NB4 (cell line): ENCODE measurements around the gene NPB.
A peak's percentile ranks its signal among the peaks of the same experiment; 100 is the strongest.

Experiments
- POLR2A ChIP-seq: IDR thresholded peaks from 2 replicates; pipeline ENCODE4 v1.6.1; 2011; ENCODE audit warnings: mild to moderate bottlenecking; ENCODE audit not compliant: insufficient read length; ENCODE audit errors: extremely low read depth
- TF ChIP-seq, protein P1 (sequence below): IDR thresholded peaks from one replicate; pipeline ENCODE4 v1.5.1; 2012; ENCODE audit warnings: low read depth, low read length
- TF ChIP-seq, protein P2 (sequence below): IDR thresholded peaks from 2 replicates; pipeline ENCODE4 v1.6.1; 2011; ENCODE audit warnings: low read depth, low read length

DNA sequence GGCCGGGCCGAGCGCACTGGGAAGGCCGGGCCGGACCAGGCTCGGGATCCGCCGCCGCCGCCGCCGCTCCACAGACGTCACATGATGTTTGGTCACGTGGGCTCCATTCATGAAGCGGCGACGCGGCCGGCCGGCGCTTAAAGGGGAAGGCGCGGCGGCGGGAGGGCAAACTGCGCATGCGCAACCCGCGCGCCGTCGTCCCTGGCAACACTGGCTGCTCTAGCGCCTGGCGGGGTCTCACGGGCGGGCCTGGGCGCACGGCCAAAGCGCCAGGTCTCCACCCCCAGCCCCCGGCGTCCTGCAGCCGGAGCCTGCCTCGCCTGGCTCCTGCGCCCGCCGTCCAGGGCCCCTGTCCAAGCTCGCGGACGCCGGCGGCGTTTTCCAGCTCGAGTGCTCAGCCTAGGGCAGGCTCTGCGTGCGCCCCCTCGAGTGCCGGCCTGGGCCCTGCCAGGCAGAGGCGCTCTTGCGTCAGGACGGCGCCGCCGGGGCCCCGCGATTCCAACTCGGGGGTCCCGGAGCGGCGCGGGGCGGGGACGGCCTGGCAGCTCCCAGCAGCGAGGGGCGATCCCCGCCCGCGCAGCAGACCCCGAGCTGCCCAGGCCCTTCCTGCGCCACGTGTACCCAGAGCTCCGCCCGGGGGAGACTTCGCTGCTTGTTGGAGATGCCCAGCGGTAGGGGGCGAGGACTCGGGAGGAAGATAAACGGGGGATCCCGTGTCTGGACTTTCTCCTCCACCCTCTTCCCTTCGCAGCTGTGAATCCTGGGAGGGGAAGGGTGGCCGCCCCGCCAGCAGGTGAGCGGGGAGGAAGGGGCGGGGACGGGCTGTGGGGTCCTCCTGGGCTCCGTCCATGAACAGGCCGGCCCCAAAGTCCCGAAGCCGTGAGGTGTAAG lies 25.9 kb downstream of the NPB start, which contains the start of gene MAFG:
- TF ChIP-seq, protein P1, sequence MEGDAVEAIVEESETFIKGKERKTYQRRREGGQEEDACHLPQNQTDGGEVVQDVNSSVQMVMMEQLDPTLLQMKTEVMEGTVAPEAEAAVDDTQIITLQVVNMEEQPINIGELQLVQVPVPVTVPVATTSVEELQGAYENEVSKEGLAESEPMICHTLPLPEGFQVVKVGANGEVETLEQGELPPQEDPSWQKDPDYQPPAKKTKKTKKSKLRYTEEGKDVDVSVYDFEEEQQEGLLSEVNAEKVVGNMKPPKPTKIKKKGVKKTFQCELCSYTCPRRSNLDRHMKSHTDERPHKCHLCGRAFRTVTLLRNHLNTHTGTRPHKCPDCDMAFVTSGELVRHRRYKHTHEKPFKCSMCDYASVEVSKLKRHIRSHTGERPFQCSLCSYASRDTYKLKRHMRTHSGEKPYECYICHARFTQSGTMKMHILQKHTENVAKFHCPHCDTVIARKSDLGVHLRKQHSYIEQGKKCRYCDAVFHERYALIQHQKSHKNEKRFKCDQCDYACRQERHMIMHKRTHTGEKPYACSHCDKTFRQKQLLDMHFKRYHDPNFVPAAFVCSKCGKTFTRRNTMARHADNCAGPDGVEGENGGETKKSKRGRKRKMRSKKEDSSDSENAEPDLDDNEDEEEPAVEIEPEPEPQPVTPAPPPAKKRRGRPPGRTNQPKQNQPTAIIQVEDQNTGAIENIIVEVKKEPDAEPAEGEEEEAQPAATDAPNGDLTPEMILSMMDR = peak; percentile 27
- no peak for TF ChIP-seq POLR2A
- TF ChIP-seq, protein P2, sequence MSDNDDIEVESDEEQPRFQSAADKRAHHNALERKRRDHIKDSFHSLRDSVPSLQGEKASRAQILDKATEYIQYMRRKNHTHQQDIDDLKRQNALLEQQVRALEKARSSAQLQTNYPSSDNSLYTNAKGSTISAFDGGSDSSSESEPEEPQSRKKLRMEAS = peak; percentile 94
